ENCODE results near the gene GALNT11. TPM values are rescaled to one million over a fixed set of nuclear protein-coding genes. Genes with fewer than 3 reads are reported as not detected.

Gene GALNT11
- polyA plus RNA-seq, 3 donors = 17.7 to 25.9 (median 20.6) TPM

- Histone ChIP-seq H3K9me3 (replicated peaks in 1 of 2; ENCODE audit: control insufficient read depth in 1 of 2, insufficient read depth in 1 of 2, low read length in 2 of 2) (peaks cover 9 to 12% of the 10 kb centered on the region in 2 donors), H4K20me1 (ENCODE audit: insufficient read depth, low read length) (no peaks in the 10 kb centered on the region), H2AFZ (ENCODE audit: insufficient read depth, low read depth, low read length, poor library complexity, severe bottlenecking) (no peak overlapping the region), H3K36me3 (replicated peaks in 1 of 2; ENCODE audit: control insufficient read depth in 1 of 2, insufficient read depth in 2 of 2, low read length in 2 of 2) (peaks cover 5 to 14% of the 10 kb centered on the region in 2 donors), H3K79me2 (ENCODE audit: insufficient read depth, low read length) (no peaks in the 10 kb centered on the region), H3K27ac (ENCODE audit: low read depth in 1 of 2, low read length in 2 of 2) (no peak overlapping the region), H3K4me2 (replicated peaks; ENCODE audit: extremely low read depth, low read length, poor library complexity, severe bottlenecking) (no peak overlapping the region), H3K9ac (ENCODE audit: insufficient read depth, low read length, poor library complexity, severe bottlenecking) (no peak overlapping the region), H3K4me1 (ENCODE audit: control insufficient read depth in 1 of 2, insufficient read depth in 2 of 2, low read length in 2 of 2) (no peaks in the 10 kb centered on the region), H3K4me3 (replicated peaks in 1 of 3; ENCODE audit: low read depth in 2 of 3, low read length in 3 of 3) (no peak overlapping the region), H3K27me3 (ENCODE audit: control insufficient read depth in 2 of 2, insufficient read depth in 2 of 2, low read length in 2 of 2) (no peaks in the 10 kb centered on the region)
- no peak for TF ChIP-seq CTCF (IDR thresholded peaks at IDR 0.05)
- Mint-ChIP-seq H3K4me1 (no peaks in the 10 kb centered on the region), H3K36me3 (peaks cover 13 to 17% of the 10 kb centered on the region in 2 donors), H3K27ac (no peak overlapping the region), H3K4me3 (no peak overlapping the region), H3K9me3 (peaks cover 3 to 10% (median 9%) of the 10 kb centered on the region in 7 donors), H3K27me3 (ENCODE audit: low read depth in 3 of 3) (no peaks in the 10 kb centered on the region)
- WGBS (ENCODE audit: insufficient coverage) = 90% methylated on average over 2 of the region's 4 CpGs
- no peak for DNase-seq
- intact Hi-C loops (cut with micrococcal nuclease) = no loop called here
Measured at GRCh38 chr7:152093717-152094116, 68.2 kb downstream of the GALNT11 start.

GRCh38 chr7:152095771-152096170 is 70.3 kb downstream of the GALNT11 start:
- Histone ChIP-seq H3K4me1 (ENCODE audit: control insufficient read depth in 1 of 2, insufficient read depth in 2 of 2, low read length in 2 of 2) (no peaks in the 10 kb centered on the region), H3K27me3 (ENCODE audit: control insufficient read depth in 2 of 2, insufficient read depth in 2 of 2, low read length in 2 of 2) (no peaks in the 10 kb centered on the region), H3K4me3 (replicated peaks in 1 of 3; ENCODE audit: low read depth in 2 of 3, low read length in 3 of 3) (no peak overlapping the region), H3K4me2 (replicated peaks; ENCODE audit: extremely low read depth, low read length, poor library complexity, severe bottlenecking) (no peak overlapping the region), H3K79me2 (ENCODE audit: insufficient read depth, low read length) (no peaks in the 10 kb centered on the region), H3K36me3 (replicated peaks in 1 of 2; ENCODE audit: control insufficient read depth in 1 of 2, insufficient read depth in 2 of 2, low read length in 2 of 2) (peaks cover 7 to 11% of the 10 kb centered on the region in 2 donors), H3K9ac (ENCODE audit: insufficient read depth, low read length, poor library complexity, severe bottlenecking) (no peak overlapping the region), H3K9me3 (replicated peaks in 1 of 2; ENCODE audit: control insufficient read depth in 1 of 2, insufficient read depth in 1 of 2, low read length in 2 of 2) (no peaks in the 10 kb centered on the region), H4K20me1 (ENCODE audit: insufficient read depth, low read length) (no peaks in the 10 kb centered on the region), H3K27ac (ENCODE audit: low read depth in 1 of 2, low read length in 2 of 2) (no peak overlapping the region), H2AFZ (ENCODE audit: insufficient read depth, low read depth, low read length, poor library complexity, severe bottlenecking) (no peak overlapping the region)
- TF ChIP-seq CTCF (IDR thresholded peaks at IDR 0.05) = no peak
- Mint-ChIP-seq H3K4me1 (no peaks in the 10 kb centered on the region), H3K9me3 (peaks cover 0 to 2% (median 0%) of the 10 kb centered on the region in 7 donors), H3K27ac (no peak overlapping the region), H3K4me3 (no peak overlapping the region), H3K36me3 (peaks cover 14% of the 10 kb centered on the region in 2 donors), H3K27me3 (ENCODE audit: low read depth in 3 of 3) (no peaks in the 10 kb centered on the region)
- no CpG with 5 or more reads among the region's 1 CpG for WGBS (ENCODE audit: insufficient coverage)
- no peak for DNase-seq
- intact Hi-C loops (cut with micrococcal nuclease) = no loop called here

Measured in CD14-positive monocyte (primary cell).